HG03039 (cell line): ENCODE data around the gene CCDC188.

Experiments used
- ATAC-seq: cut with Tn5 transposase; IDR thresholded peaks from one replicate; pipeline ENCODE4 v1.9.1; 2021; ENCODE audit warnings: mild to moderate bottlenecking, moderate library complexity; ENCODE audit not compliant: unreplicated experiment

CCDC188 gene

GRCh38 chr22:20151276-20151588, 377 bp upstream of the CCDC188 start:
- no peak for ATAC-seq

DNA sequence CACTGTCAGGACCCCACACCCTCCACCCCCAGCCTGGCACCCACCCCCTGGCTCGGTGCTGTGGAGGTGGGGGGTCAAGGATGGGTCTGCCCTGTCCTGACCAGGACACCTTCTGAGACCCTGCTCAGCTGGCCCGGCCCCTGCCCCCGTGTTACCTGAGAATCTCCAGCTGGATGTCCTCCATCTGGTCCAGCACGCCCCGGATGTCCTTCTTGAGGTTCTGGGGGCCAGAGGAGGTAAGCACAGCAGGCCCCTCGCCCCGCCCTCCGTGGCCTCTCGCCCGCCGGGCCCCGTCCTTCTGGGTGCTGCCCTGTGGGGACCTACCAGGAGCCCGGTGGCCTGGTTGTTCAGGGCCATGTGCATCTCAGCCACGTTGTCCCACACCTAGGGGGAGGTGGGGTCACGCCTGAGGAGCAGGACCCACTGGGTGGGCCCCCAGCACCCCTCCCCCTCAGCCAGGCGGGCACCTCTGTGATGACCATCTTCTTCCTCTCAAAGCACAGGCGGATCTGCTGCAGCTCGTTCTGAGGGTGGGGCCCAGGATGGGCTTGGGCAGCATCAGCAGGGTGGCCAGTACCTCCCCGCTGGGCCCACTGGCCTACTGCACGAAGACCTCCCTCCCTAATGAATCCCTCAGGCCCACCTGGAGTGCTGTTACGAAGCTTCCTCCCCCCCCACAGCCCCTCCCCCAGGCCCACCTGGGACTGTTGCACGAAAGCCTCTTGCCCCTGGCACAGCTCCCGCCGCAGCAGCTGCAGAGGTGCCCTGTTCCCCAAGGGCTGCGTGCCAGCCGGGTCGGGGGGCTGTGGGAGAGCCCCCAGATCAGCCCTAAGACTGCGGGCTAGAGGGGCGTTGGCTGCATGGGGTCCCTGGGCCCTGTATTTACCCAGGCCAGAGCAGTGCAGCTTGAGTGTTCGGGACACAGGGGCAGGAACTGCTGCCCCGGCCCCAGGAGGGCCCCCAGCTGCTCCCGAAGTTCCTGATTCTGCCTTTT, 1.3 kb downstream of the CCDC188 start:
- no peak for ATAC-seq

DNA sequence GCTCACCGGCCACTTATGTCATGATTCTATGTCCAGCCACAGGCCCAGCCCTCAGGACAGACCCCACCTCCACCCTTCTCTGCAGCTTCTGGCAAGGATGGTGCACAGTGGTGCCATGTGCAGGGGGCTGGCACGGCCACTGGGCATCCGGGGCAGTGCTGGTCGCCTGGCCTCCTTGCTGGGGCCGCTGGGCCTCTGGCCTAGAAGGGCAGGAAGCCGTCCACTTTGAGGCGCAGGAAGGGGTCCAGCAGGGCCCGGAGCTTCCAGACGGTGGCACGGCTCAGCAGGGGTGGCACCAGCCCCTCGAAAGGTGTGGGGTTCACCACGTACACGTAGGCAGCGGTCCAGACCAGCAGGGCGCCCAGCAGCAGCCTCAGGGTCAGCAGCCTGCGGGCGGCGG, 2.4 kb downstream of the CCDC188 start:
- no peak for ATAC-seq

GRCh38 chr22:20147237-20147988, 3.4 kb downstream of the CCDC188 start:
- ATAC-seq = no peak

GRCh38 chr22:20146777-20147176, 4.1 kb downstream of the CCDC188 start:
- no peak for ATAC-seq

DNA sequence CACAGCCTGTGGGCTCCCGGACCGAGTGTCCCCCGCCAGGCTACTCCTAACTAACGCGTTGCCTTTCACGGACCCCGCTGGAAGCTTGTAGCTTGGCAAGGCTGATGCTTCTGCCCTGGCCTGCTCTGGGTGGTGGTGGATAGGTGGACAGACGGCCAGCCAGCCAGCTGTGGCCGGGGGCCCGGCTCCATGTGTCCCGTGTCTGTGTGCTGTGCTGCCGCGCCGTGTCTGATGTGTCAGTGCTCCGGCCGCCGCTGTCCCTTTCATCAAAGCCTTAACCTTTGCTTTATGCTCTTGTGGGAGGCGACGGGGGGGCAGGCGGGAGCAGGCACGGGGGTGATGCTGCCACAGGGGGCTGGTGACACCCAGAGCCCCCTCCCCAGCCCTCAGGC, 5.0 kb downstream of the CCDC188 start:
- ATAC-seq = no peak

DNA sequence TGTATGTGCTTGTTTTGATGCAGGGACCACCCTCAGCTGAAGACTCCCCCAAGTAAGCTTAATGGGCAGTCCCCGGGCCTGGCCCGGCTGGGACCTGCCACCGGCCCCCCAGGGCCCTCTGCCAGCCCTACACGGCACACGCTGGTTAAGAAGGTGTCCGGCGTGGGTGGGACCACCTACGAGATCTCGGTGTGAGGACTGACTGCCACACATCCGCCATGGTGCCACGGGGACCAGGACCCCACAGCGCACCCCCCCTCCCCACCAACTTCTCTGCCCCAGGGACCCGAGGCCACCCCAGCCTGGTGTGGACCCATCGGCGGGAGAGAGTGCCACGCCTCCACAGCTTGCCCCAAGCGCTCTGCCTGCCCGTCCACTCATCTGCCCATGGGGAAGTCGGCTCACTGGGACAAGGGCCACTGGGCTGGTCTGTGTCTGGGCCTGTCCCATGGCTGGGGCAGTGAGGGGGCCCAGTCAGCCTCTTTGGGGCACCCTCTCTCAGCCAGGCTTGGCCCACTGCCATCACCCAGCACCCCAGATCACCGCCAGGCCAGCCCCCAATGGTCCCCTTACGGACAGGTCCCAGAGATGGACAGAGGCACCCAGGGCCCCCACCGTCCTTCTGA, 5.5 kb downstream of the CCDC188 start:
- no peak for ATAC-seq

- no peak for ATAC-seq
Measured at GRCh38 chr22:20143883-20144665, 6.8 kb downstream of the CCDC188 start.

DNA sequence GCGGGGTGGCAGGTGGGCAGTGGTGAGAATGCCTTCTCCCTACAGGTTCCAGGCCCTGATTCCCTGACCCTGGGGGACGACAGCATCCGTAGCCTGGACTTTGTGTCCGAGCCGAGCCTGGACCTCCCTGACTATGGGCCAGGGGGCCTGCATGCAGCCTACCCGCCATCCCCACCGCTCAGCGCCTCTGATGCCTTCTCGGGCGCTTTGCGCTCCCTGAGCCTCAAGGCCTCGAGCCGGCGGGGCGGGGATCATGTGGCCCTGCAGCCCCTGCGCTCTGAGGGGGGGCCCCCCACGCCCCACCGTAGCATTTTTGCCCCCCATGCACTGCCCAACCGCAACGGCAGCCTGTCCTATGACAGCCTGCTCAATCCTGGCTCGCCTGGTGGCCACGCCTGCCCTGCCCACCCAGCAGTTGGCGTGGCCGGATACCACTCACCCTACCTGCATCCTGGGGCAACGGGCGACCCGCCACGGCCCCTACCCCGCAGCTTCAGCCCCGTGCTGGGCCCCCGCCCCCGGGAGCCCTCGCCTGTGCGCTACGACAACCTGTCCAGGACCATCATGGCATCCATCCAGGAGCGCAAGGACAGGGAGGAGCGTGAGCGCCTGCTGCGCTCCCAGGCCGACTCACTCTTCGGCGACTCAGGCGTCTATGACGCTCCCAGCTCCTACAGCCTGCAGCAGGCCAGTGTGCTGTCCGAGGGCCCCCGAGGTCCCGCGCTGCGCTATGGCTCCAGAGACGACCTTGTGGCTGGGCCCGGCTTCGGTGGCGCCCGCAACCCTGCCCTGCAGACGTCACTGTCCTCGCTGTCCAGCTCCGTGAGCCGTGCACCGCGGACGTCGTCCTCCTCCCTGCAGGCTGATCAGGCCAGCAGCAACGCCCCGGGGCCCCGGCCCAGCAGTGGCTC, 7.9 kb downstream of the CCDC188 start:
- no peak for ATAC-seq

- ATAC-seq = no peak
Measured at GRCh38 chr22:20141186-20142077, 9.4 kb downstream of the CCDC188 start.

- no peak for ATAC-seq
Measured at GRCh38 chr22:20140521-20140964, 10.3 kb downstream of the CCDC188 start.

DNA sequence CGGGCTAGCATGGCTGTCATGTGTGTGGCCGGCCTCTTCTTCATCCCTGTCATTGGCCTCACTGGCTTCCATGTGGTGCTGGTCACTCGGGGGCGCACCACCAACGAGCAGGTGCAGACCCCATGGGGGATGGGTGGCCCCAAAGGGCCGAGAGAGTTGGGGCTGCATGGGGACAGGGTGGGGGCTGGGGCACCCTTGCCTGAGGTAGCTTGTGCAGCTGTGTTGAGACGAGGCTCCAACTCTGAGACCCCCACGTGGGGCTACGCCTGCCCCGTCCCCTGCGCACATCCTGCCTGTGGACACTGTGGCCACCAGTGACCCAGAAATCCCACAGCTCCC, 10.8 kb downstream of the CCDC188 start:
- ATAC-seq = no peak

DNA sequence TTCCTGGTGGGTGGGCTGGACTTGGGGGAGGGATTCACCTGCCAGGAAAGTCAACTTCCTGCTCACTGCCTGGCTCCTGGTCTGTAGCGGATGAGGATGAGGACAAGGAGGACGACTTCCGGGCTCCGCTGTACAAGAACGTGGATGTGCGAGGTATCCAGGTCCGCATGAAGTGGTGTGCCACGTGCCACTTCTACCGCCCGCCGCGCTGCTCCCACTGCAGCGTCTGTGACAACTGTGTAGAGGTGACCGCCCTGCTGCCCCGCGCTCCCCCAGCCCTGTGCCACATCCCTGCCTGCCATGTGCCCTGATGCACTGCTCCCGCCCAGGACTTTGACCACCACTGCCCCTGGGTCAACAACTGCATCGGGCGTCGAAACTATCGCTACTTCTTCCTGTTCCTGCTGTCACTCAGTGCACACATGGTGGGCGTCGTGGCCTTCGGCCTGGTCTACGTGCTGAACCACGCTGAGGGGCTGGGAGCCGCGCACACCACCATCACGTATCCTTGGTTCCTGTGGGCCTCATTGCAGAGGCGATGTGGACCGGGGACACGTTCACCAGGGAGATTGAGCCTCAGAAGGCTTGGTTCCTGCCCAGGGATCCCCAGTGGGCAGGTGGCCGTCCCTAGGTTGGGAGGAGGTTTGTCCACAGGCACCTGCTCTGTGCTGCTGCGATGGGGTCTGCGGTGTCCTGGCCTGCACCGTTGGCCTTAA, 11.3 kb downstream of the CCDC188 start:
- no peak for ATAC-seq

- no peak for ATAC-seq
Measured at GRCh38 chr22:20138868-20139267, 12.0 kb downstream of the CCDC188 start.

DNA sequence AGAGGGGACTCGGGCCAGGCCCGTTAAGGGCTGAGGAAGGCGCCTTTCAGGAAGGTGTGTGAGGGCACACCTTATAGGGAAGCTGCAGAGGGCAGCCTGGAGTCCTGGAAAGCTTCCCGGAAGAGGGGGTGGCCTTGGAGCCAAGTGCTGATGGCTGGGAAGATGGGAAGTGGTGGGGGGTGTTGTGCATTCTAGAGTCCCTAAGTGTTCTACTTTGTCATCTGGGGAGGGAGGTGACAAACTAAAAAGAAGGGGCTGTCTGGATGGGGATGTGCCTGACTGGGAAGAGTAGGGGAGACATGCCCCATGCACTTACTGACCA, 12.5 kb downstream of the CCDC188 start:
- no peak for ATAC-seq

DNA sequence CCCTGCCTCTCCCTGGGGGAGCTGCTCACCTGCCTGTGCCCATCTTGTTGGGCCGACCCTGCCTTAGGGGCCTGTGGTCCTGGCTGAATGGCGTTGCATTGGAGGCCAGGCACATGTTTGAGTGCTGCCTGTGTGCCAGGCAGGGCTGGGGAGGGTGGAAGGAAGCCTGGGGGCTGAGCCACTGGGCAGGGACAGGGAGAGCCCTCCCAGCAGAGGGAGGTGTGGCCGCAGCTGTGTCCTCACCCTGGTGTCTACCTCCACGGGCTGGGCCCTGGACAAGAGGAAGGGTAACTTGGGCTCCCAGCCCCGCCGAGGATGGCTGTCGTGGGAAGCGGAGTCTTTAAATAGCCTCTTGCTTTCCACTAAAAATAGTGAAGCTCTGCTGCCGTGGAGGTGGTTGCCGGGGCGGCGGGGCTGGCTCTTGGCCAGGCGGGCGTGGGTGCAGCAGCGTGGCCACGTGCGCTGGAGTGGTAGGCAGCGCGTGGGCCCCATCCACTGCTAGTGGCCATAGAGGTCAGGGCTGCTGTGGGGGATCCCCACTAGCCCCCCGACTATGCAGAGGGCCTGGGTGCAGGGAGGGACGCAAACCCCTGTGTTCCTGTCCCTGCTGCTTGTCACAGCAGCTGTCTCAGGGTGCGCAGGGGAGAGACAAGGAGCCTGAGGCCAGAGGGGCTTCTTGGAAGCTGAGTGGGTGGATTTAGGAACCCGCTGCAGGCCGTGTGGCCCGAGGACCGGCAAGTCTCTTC, 13.0 kb downstream of the CCDC188 start:
- ATAC-seq = no peak

- no peak for ATAC-seq
Measured at GRCh38 chr22:20137113-20137512, 13.7 kb downstream of the CCDC188 start.

GRCh38 chr22:20136603-20136873, 14.3 kb downstream of the CCDC188 start:
- no peak for ATAC-seq
